Stomach smooth muscle (tissue), 2 donors: Measurements from ENCODE around the gene ABHD13.

Experiments used
- H3K27ac ChIP-seq: one replicate; pipeline ENCODE4 v1.7.0; 2013; ENCODE audit warnings: mild to moderate bottlenecking, low read length, inconsistent platforms
- H3K27me3 ChIP-seq, 2 donors: one replicate each; pipeline ENCODE4 v1.7.0; 2013; ENCODE audit warnings: low read length in 2 of 2; ENCODE audit not compliant: insufficient read depth in 2 of 2, control insufficient read depth in 1 of 2
- H3K36me3 ChIP-seq, 2 donors: one replicate each; pipeline ENCODE4 v1.7.0; 2013; ENCODE audit warnings: low read length in 2 of 2; ENCODE audit not compliant: control insufficient read depth in 2 of 2, insufficient read depth in 2 of 2
- H3K4me1 ChIP-seq: one replicate; pipeline ENCODE4 v1.7.0; 2013; ENCODE audit warnings: low read length; ENCODE audit not compliant: control insufficient read depth, insufficient read depth
- H3K4me3 ChIP-seq, 2 donors: one replicate each; pipeline ENCODE4 v1.7.0; 2013; ENCODE audit warnings: low read length in 2 of 2
- H3K9ac ChIP-seq, 2 donors: one replicate each; pipeline ENCODE4 v1.7.0; 2013; ENCODE audit warnings: low read length in 2 of 2, mild to moderate bottlenecking in 1 of 2
- H3K9me3 ChIP-seq, 2 donors: one replicate each; pipeline ENCODE4 v1.7.0; 2013; ENCODE audit warnings: low read length in 2 of 2; ENCODE audit not compliant: control insufficient read depth in 2 of 2
- donor health status: healthy.
- donor health status: Pancreatic carcinoma.

Gene ABHD13

DNA sequence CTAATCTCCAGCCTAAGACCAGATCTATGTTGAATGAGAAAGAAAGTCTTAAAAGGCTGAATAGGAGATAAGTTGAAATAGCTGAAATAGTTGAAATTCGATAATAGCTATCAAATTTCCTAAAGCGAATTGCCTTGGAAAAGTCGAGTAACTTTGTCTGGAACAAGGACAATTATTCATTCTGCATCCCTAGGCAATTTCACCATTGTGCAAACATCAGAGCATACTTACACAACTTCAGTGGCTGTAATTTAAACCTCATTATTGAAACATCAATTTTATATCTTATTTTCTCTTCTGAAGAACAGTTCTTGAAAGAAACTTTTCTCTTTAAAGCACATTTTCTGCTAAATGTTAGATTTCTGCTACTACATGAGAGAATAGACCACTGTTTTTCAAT is 64.9 kb downstream of the ABHD13 start:
- H3K27ac ChIP-seq: no peak overlapping the region
- H3K27me3 ChIP-seq: no peaks in the 10 kb centered on the region
- no peaks in the 10 kb centered on the region for H3K9me3 ChIP-seq
- H3K36me3 ChIP-seq: no peaks in the 10 kb centered on the region
- no peaks in the 10 kb centered on the region for H3K4me1 ChIP-seq
- no peak overlapping the region for H3K9ac ChIP-seq
- H3K4me3 ChIP-seq: no peak overlapping the region
